GM18907 (cell line): ENCODE results near the gene IL17C.
A peak's percentile ranks its signal among the peaks of the same experiment; 100 is the strongest.

Experiments used
- ATAC-seq: cut with Tn5 transposase; IDR thresholded peaks from one replicate; pipeline ENCODE4 v1.9.1; 2021; ENCODE audit warnings: mild to moderate bottlenecking, moderate library complexity; ENCODE audit not compliant: unreplicated experiment

IL17C gene

DNA sequence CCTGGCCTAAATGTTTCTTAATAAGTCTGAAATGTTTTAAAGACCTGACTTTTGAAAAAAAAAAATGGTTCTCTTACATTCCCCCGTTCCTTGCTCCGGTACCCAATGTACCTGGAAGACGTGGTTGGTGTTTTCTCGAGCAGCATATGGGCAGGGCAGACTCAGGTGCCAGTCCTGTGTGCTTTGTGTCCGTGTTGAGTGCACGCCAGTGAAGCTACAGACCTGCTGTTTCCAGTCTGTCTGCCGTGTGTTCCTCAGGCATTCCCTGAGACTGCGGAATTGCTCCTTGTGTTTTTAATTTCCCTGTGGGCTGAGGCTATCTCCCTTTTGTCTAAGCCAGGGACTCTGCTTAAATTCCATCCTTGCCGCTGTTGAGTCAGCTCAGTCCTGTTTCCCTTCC lies 11.7 kb upstream of the IL17C start:
- no peak for ATAC-seq

DNA sequence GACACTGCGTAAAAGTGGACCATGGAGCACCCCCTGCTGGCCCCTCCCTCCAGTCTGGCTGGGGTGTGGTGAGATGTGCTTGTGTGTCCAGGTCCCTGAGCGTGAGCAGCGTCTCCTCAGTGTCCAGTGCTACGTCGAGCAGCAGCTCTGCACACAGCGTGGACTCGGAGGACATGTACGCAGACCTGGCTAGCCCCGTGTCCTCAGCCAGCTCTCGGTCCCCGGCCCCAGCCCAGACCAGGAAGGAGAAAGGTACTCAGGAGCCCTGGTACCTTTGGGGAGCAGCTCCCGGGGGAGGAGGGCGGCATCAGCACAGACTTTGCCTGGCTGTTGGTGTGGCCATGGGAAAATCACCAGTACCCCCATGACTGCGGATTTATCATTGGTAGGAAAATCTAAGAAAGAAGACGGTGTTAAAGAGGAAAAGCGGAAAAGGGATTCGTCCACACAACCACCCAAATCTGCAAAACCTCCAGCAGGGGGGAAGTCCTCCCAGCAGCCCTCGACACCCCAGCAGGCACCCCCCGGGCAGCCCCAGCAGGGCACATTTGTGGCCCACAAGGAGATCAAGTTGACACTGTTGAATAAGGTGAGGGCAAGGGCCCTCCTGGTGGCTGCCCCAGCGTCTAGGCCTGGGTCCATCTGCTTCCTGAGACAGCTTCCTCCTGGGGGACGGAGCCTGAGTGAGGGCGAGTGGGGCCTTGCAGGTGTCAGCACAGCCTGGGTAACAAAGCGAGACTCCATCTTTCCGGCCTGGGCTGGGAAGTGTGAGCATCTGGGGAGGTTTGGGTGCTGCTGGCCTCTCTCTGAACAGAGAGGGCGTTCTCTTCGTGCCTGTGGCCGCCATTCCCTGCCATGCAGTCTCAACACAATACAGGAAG lies 10.6 kb upstream of the IL17C start:
- ATAC-seq: no peak

GRCh38 chr16:88628512-88628974 lies 9.8 kb upstream of the IL17C start:
- ATAC-seq: no peak

- ATAC-seq: no peak
Observed at GRCh38 chr16:88629835-88630234, 8.5 kb upstream of the IL17C start.

DNA sequence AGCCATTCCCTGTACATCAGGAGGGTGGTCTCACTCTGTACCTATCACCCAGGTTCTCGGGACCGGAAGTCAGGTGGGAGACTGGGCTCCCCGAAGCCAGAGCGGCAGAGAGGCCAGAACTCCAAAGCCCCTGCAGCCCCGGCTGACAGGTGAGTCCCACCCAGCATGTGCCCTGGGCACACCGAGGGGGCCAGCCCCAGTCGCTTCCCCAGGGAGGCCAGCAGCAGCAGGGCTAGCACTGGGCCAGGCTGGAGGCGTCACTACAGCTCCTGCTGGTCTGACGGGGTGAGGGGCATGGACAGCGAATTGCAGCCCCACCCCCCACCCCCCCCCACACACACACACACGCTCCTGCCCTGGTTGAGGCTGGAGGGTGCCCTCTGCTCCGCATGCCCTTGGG lies 7.9 kb upstream of the IL17C start:
- ATAC-seq: no peak

GRCh38 chr16:88630941-88631340 lies 7.4 kb upstream of the IL17C start:
- ATAC-seq: no peak

GRCh38 chr16:88631384-88631783 lies 7.0 kb upstream of the IL17C start:
- ATAC-seq: no peak

DNA sequence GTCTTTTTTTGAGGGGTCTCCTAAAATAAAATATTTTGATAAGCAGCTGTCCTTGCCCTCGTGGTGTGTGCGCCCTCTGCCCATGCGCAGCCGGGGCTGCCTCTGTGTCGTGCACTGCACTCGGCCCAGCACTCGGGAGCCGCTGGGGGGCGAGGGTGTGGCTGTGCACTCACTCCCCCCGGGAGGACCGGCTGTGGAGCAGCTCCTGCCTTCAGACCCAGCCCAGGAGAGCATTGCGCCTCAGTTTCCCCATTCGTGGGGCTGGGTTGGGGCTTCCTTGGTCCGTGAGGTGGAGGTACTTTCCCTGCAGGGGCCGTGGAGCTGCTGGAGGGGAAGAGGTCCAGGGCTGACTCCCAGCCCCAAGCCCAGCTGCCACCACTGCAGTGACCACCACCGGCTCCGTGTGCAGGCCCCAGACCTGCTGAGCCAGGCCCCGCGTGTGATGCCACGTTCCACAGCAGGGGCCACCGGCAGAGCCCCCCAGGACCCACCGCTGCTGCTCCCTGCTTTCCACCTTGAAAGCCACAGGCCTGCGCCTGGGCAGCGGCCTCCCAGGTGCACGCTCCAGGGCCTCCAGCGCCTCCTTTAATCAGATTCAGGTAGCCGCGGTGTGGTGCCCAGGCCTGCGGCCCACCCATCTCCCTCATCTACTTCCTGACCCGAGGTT lies 6.3 kb upstream of the IL17C start:
- ATAC-seq: no peak

DNA sequence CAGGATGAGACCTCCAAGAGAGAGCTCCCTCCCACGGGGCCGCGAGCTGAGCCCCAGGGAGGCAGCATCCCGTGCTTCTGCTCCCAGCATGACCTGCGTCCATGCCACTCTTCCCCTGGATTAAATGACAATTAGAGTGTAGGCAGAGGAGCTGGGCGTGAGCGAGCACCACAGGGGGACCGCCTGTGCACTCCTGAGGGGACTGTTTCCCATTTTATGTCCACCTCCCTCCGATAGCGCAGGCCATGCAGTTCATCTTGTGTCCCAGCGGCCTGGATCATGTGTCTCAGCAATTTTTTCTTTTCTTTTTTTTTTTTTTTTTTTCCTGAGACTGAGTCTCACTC lies 5.8 kb upstream of the IL17C start:
- no peak for ATAC-seq

DNA sequence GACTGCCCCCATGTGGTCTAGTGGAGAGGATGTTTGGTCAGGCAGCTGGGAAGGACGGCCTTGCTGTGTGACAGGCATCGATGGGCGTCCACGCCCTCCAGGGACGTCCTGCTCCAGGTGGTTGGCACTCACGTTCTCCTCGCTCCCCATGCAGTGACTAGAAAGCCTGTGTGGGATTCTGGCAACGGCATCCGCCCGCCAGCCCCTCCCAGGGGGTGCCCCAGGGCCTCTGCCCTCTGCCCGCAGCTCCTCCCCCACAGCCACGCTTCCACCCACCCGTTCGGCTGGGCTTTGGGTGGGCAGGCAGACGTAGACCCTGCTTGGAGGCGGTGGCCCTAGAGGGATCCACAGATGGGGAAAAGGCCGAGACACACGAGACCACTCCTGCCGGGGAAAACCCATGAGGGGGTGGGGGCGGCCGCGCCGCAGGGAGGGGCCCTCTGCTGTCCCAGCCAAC lies 4.7 kb upstream of the IL17C start:
- ATAC-seq: peak; percentile 32

DNA sequence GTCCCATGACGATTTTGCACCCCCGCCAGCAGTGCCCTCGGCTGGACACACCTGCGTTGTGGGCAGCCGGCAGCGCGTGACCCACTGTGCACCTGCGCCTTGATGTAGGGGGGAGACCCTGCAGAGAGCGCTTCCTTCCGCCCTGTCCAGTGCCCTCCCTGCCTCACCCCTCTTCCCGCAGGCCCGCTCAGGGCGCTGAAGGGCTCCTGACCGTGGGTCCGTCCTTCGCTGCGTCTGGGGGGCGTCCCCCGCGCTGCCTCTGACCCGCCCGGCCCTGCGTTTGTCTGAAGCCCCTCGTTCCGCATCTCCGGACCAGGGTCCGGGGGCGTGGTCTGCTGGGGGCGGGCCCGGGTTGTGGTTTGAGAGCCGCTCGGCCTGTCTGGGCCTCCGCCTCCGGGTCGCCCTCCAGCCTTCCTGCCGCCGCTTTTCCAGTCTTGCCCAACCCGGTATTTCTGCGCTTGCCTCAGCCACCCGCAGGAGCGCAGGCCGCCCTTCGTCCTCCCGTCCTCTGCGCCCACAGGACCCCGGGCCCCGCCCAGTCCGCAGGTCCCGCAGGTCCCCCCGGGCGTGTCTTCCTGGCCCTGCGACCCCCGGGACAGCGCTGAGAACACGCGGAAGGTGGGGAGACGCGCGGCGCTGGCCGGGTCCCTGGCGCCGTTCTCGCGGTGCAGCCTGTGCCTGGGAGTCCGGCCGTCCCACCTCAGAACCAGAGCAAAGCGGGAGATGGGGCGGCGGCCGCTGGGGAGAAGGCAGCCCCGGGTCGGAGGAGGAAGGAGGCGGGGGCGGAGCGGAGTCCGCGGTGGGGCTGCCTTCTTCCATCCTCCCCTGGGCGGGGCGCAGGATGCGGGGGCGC lies 4.0 kb upstream of the IL17C start:
- peak; percentile 57 for ATAC-seq

- no peak for ATAC-seq
Observed at GRCh38 chr16:88634994-88635670, 3.2 kb upstream of the IL17C start.

- no peak for ATAC-seq
Observed at GRCh38 chr16:88635671-88636319, 2.6 kb upstream of the IL17C start.

- no peak for ATAC-seq
Observed at GRCh38 chr16:88636488-88637265, 1.7 kb upstream of the IL17C start.

- no peak for ATAC-seq
Observed at GRCh38 chr16:88639231-88640038, 1.1 kb downstream of the IL17C start.

DNA sequence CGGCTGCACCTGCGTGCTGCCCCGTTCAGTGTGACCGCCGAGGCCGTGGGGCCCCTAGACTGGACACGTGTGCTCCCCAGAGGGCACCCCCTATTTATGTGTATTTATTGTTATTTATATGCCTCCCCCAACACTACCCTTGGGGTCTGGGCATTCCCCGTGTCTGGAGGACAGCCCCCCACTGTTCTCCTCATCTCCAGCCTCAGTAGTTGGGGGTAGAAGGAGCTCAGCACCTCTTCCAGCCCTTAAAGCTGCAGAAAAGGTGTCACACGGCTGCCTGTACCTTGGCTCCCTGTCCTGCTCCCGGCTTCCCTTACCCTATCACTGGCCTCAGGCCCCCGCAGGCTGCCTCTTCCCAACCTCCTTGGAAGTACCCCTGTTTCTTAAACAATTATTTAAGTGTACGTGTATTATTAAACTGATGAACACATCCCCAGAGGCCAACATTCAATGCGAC lies 1.7 kb downstream of the IL17C start:
- no peak for ATAC-seq

- ATAC-seq: no peak
Observed at GRCh38 chr16:88640498-88641247, 2.3 kb downstream of the IL17C start.
